ENCODE data around the gene TSTD2. TPM values are rescaled to one million over a fixed set of nuclear protein-coding genes. Genes with fewer than 3 reads are reported as not detected.

TSTD2 gene
- total and polyA plus RNA-seq, 4 donors: 5.8 to 27.2 (median 18.1) TPM

GRCh38 chr9:97553141-97553540, 80.0 kb downstream of the TSTD2 start:
- Histone ChIP-seq H3K27ac (ENCODE audit: low read depth in 1 of 2, low read length in 2 of 2) (no peak overlapping the region), H3K27me3 (ENCODE audit: control insufficient read depth in 1 of 2, insufficient read depth in 2 of 2, low read length in 1 of 2) (no peaks in the 10 kb centered on the region), H3K9me3 (ENCODE audit: control insufficient read depth, low read length) (no peaks in the 10 kb centered on the region), H3K4me1 (ENCODE audit: control insufficient read depth in 1 of 2, insufficient read depth in 2 of 2, low read length in 2 of 2) (peaks cover 0 to 4% of the 10 kb centered on the region in 2 donors), H3K36me3 (ENCODE audit: control insufficient read depth in 1 of 2, insufficient read depth in 2 of 2, low read length in 1 of 2) (peaks cover 0 to 3% of the 10 kb centered on the region in 2 donors), H3K4me3 (ENCODE audit: low read length in 2 of 2) (no peak overlapping the region)
- intact Hi-C loops (cut with DNase I): no loop called here
- 96% methylated on average over 6 of the region's 6 CpGs for WGBS, 2 donors
- DNase-seq (no peak), ATAC-seq (ENCODE audit: low FRiP score) (no peak)

- no peak for ATAC-seq (ENCODE audit: low FRiP score)
- no peaks in the 10 kb centered on the region for H3K9me3 ChIP-seq (ENCODE audit: control insufficient read depth, low read length)
- intact Hi-C loops (cut with DNase I): no loop called here
Measured at GRCh38 chr9:97551308-97551707, 81.9 kb downstream of the TSTD2 start.

GRCh38 chr9:97550386-97550785, 82.8 kb downstream of the TSTD2 start:
- H3K4me3 ChIP-seq (ENCODE audit: low read length in 2 of 2): no peak overlapping the region
- intact Hi-C loops (cut with DNase I): no loop called here
- no peaks in the 10 kb centered on the region for H3K9me3 ChIP-seq (ENCODE audit: control insufficient read depth, low read length)
- no peaks in the 10 kb centered on the region for H3K27me3 ChIP-seq (ENCODE audit: control insufficient read depth in 1 of 2, insufficient read depth in 2 of 2, low read length in 1 of 2)
- no peaks in the 10 kb centered on the region for H3K4me1 ChIP-seq (ENCODE audit: control insufficient read depth in 1 of 2, insufficient read depth in 2 of 2, low read length in 2 of 2)
- 82 to 92% methylated on average over 1 of the region's 1 CpG for WGBS, 2 donors
- DNase-seq (no peak), ATAC-seq (ENCODE audit: low FRiP score) (no peak)
- no peak overlapping the region for H3K27ac ChIP-seq (ENCODE audit: low read depth in 1 of 2, low read length in 2 of 2)
- H3K36me3 ChIP-seq (ENCODE audit: control insufficient read depth in 1 of 2, insufficient read depth in 2 of 2, low read length in 1 of 2): peaks cover 0 to 7% of the 10 kb centered on the region in 2 donors

More at GRCh38 chr9:97551308-97551707, 81.9 kb downstream of the TSTD2 start:
- DNase-seq: no peak
- WGBS, 2 donors: 96 to 98% methylated on average over 5 of the region's 5 CpGs
- Histone ChIP-seq H3K36me3 (ENCODE audit: control insufficient read depth in 1 of 2, insufficient read depth in 2 of 2, low read length in 1 of 2) (peaks cover 0 to 6% of the 10 kb centered on the region in 2 donors), H3K27ac (ENCODE audit: low read depth in 1 of 2, low read length in 2 of 2) (no peak overlapping the region), H3K4me1 (ENCODE audit: control insufficient read depth in 1 of 2, insufficient read depth in 2 of 2, low read length in 2 of 2) (peaks cover 0 to 3% of the 10 kb centered on the region in 2 donors), H3K27me3 (ENCODE audit: control insufficient read depth in 1 of 2, insufficient read depth in 2 of 2, low read length in 1 of 2) (no peaks in the 10 kb centered on the region), H3K4me3 (ENCODE audit: low read length in 2 of 2) (no peak overlapping the region)

Other genes with a start within 250 kb of the TSTD2 start
- gene TDRD7, start 221.3 kb downstream of the TSTD2 start, total RNA-seq: 10 to 100 TPM; 17.0 to 17.6 TPM
- gene TDRD7, start 221.3 kb downstream of the TSTD2 start, polyA plus RNA-seq: 10 to 100 TPM in 1 of 2 donors, 1 to 10 TPM in 1; 8.0 to 10.0 TPM
- 10 to 100 TPM; 24.5 to 56.6 TPM for gene TMOD1, start 131.7 kb downstream of the TSTD2 start, total RNA-seq
- 100 to 1,000 TPM in 1 of 2 donors, 10 to 100 TPM in 1; 26.2 to 102 TPM for gene TMOD1, start 131.7 kb downstream of the TSTD2 start, polyA plus RNA-seq
- gene NCBP1, start 453 bp upstream of the TSTD2 start, total RNA-seq: 10 to 100 TPM; 23.1 to 24.0 TPM
- gene NCBP1, start 453 bp upstream of the TSTD2 start, polyA plus RNA-seq: 1 to 10 TPM; 3.5 to 7.9 TPM
- gene XPA, start 64.0 kb upstream of the TSTD2 start, total RNA-seq: 10 to 100 TPM; 15.3 to 23.4 TPM
- 10 to 100 TPM; 25.2 to 33.1 TPM for gene XPA, start 64.0 kb upstream of the TSTD2 start, polyA plus RNA-seq
- not detected for gene FOXE1, start 219.9 kb upstream of the TSTD2 start, total RNA-seq
- not detected for gene FOXE1, start 219.9 kb upstream of the TSTD2 start, polyA plus RNA-seq